ENCODE results near the gene MAGI2. TPM values are rescaled to one million over a fixed set of nuclear protein-coding genes. Genes with fewer than 3 reads are reported as not detected.

MAGI2 gene
- total RNA-seq, 6 experiments from 2014 or later = 7.1 to 9.8 (median 8.5) TPM

DNA sequence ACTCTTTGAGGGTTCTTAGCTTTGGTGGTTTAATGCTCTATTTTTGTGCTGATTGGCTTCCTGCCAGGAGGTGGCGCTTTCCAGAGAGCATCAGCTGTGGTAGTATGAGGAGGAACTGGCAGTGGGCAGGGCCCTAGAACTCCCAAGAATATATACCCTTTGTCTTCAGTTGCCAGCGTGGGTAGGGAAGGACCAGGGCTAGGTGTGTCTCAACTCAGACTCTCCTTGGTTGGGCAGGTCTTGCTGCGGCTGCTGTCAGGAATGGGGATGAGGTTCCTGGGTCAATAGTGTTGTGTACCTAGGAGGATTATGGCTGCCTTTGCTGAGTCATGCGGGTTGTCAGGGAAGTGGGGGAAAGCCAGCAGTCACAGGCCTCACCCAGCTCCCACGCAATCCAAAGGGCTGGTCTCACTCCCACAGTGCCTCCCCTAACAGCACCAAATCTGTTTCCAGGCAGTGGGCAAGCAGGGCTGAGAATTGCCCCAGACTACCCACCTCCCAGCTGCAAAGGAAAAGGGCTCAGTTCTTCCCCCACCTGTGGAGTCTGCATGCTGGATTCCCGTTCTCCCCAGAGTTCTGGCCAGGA lies 1463.4 kb downstream of the MAGI2 start:
- H3K4me3 Mint-ChIP-seq = no peak overlapping the region
- H3K9me3 Mint-ChIP-seq = no peaks in the 10 kb centered on the region
- peak overlapping the region; percentile 56; the same call in 1 of the 2 replicates for H3K27ac Mint-ChIP-seq
- peaks cover 11% of the 10 kb centered on the region for H3K27me3 Mint-ChIP-seq (ENCODE audit: insufficient read depth)
- TF ChIP-seq, protein P1, sequence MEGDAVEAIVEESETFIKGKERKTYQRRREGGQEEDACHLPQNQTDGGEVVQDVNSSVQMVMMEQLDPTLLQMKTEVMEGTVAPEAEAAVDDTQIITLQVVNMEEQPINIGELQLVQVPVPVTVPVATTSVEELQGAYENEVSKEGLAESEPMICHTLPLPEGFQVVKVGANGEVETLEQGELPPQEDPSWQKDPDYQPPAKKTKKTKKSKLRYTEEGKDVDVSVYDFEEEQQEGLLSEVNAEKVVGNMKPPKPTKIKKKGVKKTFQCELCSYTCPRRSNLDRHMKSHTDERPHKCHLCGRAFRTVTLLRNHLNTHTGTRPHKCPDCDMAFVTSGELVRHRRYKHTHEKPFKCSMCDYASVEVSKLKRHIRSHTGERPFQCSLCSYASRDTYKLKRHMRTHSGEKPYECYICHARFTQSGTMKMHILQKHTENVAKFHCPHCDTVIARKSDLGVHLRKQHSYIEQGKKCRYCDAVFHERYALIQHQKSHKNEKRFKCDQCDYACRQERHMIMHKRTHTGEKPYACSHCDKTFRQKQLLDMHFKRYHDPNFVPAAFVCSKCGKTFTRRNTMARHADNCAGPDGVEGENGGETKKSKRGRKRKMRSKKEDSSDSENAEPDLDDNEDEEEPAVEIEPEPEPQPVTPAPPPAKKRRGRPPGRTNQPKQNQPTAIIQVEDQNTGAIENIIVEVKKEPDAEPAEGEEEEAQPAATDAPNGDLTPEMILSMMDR (IDR thresholded peaks at IDR 0.05) = no peak
- no peak for DNase-seq
- H3K4me1 Mint-ChIP-seq (ENCODE audit: low read depth) = 0 out of 2 replicates have a peak, but pooled peaks cover 5% of the 10 kb centered on the region
- peaks cover 6% of the 10 kb centered on the region; the same call in 1 of the 2 replicates for H3K36me3 Mint-ChIP-seq (ENCODE audit: low read depth)

DNA sequence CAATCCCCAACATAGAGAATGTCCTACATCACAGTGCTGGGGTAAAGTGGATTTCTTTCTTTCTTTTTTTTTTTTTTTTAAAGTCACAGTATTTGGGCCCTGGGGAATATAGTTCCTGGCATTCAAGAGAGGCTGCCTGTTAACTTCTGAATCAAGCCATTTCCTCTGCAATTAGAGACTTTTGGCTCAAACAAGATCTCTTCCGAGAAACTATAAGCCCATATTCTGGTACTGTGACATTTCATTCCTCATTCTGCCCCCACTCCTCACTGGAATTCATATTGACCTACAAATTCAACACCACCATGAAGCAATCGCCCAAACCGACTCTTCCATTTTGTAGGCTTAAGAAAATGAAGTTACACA lies 1467.5 kb downstream of the MAGI2 start:
- H3K36me3 Mint-ChIP-seq (ENCODE audit: low read depth) = peaks cover 6% of the 10 kb centered on the region; the same call in 1 of the 2 replicates
- H3K9me3 Mint-ChIP-seq = no peaks in the 10 kb centered on the region
- H3K4me1 Mint-ChIP-seq (ENCODE audit: low read depth) = peaks cover 10% of the 10 kb centered on the region; the same call in 1 of the 2 replicates
- TF ChIP-seq, protein P1 (IDR thresholded peaks at IDR 0.05) = no peak
- H3K4me3 Mint-ChIP-seq = no peak overlapping the region
- H3K27ac Mint-ChIP-seq = no peak overlapping the region
- DNase-seq = no peak
- H3K27me3 Mint-ChIP-seq (ENCODE audit: insufficient read depth) = peaks cover 2% of the 10 kb centered on the region; the same call in 1 of the 2 replicates

DNA sequence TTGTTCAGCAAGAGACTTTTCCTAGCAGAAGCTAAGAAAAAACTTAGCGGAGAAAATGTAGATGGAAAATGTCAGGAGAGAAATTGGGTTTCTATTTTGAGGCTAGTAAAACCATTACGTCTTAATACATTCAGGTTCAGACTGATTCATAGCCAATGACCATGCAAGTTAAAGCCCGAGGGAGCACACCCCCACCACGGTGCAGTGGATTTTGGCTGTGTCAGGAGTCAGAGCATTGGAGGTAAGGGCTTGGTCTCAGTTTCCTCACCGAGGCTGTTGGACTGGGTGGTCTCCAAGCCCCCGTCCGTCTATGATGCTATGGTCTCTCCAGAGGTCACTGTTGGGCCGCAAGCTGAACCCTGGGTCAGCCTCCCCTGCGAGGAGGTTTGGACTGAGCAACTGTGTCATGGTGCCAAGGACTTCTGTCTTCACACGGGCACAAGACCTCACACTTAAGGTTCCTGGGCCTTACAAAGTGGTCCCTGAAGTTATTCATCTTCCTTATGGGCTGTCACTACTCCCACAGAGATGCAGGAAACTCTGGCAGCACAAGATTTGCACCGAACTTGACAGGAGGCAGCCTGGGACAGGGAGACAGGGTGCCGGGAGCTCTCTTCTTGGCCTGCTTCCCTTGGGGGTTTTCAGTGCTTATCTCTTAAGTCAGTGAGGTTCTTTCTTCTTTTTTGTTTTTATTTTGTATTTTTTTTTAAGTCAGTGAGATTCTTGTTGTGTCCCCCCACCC lies 1468.1 kb downstream of the MAGI2 start:
- Mint-ChIP-seq H3K27me3 (ENCODE audit: insufficient read depth) (peaks cover 2% of the 10 kb centered on the region; the same call in 1 of the 2 replicates), H3K4me3 (no peak overlapping the region), H3K4me1 (ENCODE audit: low read depth) (peaks cover 10% of the 10 kb centered on the region; the same call in 1 of the 2 replicates), H3K36me3 (ENCODE audit: low read depth) (peaks cover 6% of the 10 kb centered on the region; the same call in 1 of the 2 replicates), H3K27ac (no peak overlapping the region), H3K9me3 (no peaks in the 10 kb centered on the region)
- TF ChIP-seq, protein P1 (IDR thresholded peaks at IDR 0.05) = no peak
- no peak for DNase-seq

DNA sequence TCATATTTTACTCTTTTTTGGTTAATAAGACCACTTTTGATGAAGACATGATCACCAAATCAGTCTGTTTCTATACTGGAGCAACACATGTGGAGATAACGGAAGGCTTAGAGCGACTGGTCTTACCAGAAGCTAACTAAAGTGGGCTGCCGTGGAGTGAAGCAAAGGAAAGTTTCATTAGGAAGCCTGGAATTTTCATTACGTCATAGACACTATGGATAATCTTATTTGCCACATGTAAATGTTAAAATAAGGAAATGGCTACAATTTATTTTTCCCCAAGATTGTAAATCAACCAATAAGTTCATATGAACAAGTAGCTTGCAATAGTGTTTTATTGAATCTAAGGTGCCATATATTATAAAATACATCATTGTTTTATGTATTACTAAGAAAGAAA lies 1469.5 kb downstream of the MAGI2 start:
- Mint-ChIP-seq H3K4me3 (no peak overlapping the region), H3K4me1 (ENCODE audit: low read depth) (peaks cover 19% of the 10 kb centered on the region), H3K36me3 (ENCODE audit: low read depth) (0 out of 2 replicates have a peak, but pooled peaks cover under 1% of the 10 kb centered on the region), H3K27me3 (ENCODE audit: insufficient read depth) (peaks cover 2% of the 10 kb centered on the region; the same call in 1 of the 2 replicates), H3K9me3 (no peaks in the 10 kb centered on the region), H3K27ac (no peak overlapping the region)
- no peak for DNase-seq
- TF ChIP-seq, protein P1 (IDR thresholded peaks at IDR 0.05) = no peak

DNA sequence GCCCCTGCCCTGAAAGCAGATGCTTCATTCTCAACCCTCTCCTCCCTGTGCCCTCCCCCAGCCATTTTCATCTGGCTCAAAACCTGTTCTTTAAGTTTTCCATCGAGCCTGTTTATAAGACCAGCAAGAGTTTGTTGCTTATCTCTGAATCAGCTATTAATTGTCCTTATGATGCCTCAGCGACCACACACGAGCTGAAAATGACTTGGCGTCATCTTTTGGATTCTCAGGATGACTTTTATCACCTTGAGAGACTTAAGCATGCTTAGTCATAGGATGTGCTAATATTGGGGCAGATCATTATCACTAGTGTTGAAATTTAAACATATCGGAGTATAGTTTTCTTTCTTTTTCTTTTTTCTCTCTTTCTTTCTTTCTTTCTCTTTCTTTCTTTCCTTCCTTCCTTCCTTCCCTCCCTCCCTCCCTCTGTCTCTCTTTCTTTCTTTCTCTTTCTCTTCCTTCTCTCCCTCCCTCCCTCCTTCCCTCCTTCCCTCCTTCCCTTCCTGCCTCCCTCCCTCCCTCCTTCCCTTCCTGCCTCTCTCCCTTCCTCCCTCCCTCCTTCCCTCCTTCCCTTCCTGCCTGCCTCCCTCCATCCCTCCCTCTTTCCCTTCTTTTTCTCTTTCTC lies 1470.4 kb downstream of the MAGI2 start:
- TF ChIP-seq, protein P1 (IDR thresholded peaks at IDR 0.05) = no peak
- Mint-ChIP-seq H3K27me3 (ENCODE audit: insufficient read depth) (peaks cover 2% of the 10 kb centered on the region; the same call in 1 of the 2 replicates), H3K27ac (no peak overlapping the region), H3K9me3 (no peaks in the 10 kb centered on the region), H3K4me3 (no peak overlapping the region), H3K4me1 (ENCODE audit: low read depth) (peaks cover 19% of the 10 kb centered on the region), H3K36me3 (ENCODE audit: low read depth) (no peaks in the 10 kb centered on the region)
- peak; percentile 14 for DNase-seq

Data from HFFc6 (cell line).